GM12878 (cell line): Measurements from ENCODE around the gene CEP128. TPM values are rescaled to one million over a fixed set of nuclear protein-coding genes. Genes with fewer than 3 reads are reported as not detected.

Source experiments
- ATAC-seq: fragments of 200-7000 bp; cut with Tn5 transposase; 3 replicates; pipeline ENCODE4 v1.9.1; 2020; ENCODE audit warnings: mild to moderate bottlenecking, moderate library complexity
- BruUV-seq: library from RNA; stranded (reverse); fragments of 400-500 nt; replicated peaks from 2 replicates; lab custom pipeline; 2021; lab: Mats Ljungman, UMichigan
- CTCF ChIA-PET: fragments of 300-600 bp; sonication (Branson Sonifier 250); formaldehyde crosslinking; extraction: SDS; loops from one replicate; lab custom pipeline; 2021; ENCODE audit warnings: inconsistent platforms; lab: Yijun Ruan, JAX
- POLR2A ChIA-PET: fragments of 350-600 bp; formaldehyde crosslinking; extraction: SDS; loops from one replicate; lab custom pipeline; 2021; ENCODE audit warnings: inconsistent platforms; lab: Charles Lee
- RAD21 ChIA-PET: fragments of 300-600 bp; sonication (Branson Sonifier 250); formaldehyde crosslinking; loops from one replicate; lab custom pipeline; 2023; ENCODE audit warnings: antibody characterized with exemption; ENCODE audit not compliant: unreplicated experiment; lab: Charles Lee
- SMC1A ChIA-PET: fragments of 300-600 bp; sonication (Branson Sonifier 250); formaldehyde crosslinking; loops from one replicate; lab custom pipeline; 2023; ENCODE audit not compliant: unreplicated experiment, uncharacterized antibody; lab: Charles Lee
- DNase-seq: peaks from one replicate; pipeline ENCODE4 v3.0.0-alpha.2; 2011; ENCODE audit warnings: low read depth, low spot score
- FAIRE-seq: peaks from 3 replicates; lab custom pipeline; 2011; peaks lifted over from hg19 to GRCh38; lab: Jason Lieb, UNC
- H2AFZ ChIP-seq: 2 replicates; pipeline ENCODE4 v1.6.0; 2011; ENCODE audit warnings: low read depth, low read length, control low read depth; ENCODE audit not compliant: control insufficient read depth
- H3K27ac ChIP-seq: 2 replicates; pipeline ENCODE4 v1.5.1; 2011; ENCODE audit warnings: control low read depth; ENCODE audit not compliant: control insufficient read depth, insufficient read depth
- H3K27me3 ChIP-seq, 2 experiments: replicated peaks in 1 of 2; 2 replicates each; pipeline versions ENCODE4 v1.6.0 to v1.6.1; 2011; ENCODE audit warnings: low read length in 1 of 2; ENCODE audit not compliant: control insufficient read depth in 2 of 2, insufficient read depth in 2 of 2
- H3K36me3 ChIP-seq, 2 experiments: 2 replicates each; pipeline ENCODE4 v1.5.1; 2011; ENCODE audit warnings: low read length in 1 of 2; ENCODE audit not compliant: control insufficient read depth in 2 of 2, insufficient read depth in 2 of 2
- H3K4me1 ChIP-seq: 2 replicates; pipeline ENCODE4 v1.6.1; 2011; ENCODE audit warnings: mild to moderate bottlenecking, low read length, moderate library complexity, mixed read lengths; ENCODE audit not compliant: control insufficient read depth, insufficient read depth
- H3K4me2 ChIP-seq: 2 replicates; pipeline ENCODE4 v1.6.0; 2011; ENCODE audit warnings: control low read depth; ENCODE audit not compliant: control insufficient read depth, insufficient read depth
- H3K4me3 ChIP-seq: fragments of 200-600 bp; sonication (generic); 2 replicates; pipeline ENCODE4 v1.5.1; 2016
- H3K79me2 ChIP-seq: 2 replicates; pipeline ENCODE4 v1.6.0; 2011; ENCODE audit warnings: low read length; ENCODE audit not compliant: control insufficient read depth, insufficient read depth
- H3K9ac ChIP-seq: 2 replicates; pipeline ENCODE4 v1.8.0; 2011; ENCODE audit warnings: low read length, control low read depth, mixed read lengths; ENCODE audit not compliant: control insufficient read depth, insufficient read depth
- H3K9me3 ChIP-seq: replicated peaks from 3 replicates; pipeline ENCODE4 v1.5.1; 2011; ENCODE audit warnings: mild to moderate bottlenecking, low read length; ENCODE audit not compliant: control insufficient read depth, insufficient read depth
- H4K20me1 ChIP-seq: 2 replicates; pipeline ENCODE4 v1.6.0; 2011; ENCODE audit not compliant: control insufficient read depth, insufficient read depth
- EED ChIP-seq: sonication (generic); IDR thresholded peaks from 2 replicates; pipeline ENCODE4 v1.6.1; 2016; ENCODE audit warnings: antibody characterized with exemption, low read depth
- KAT2A ChIP-seq: conservative IDR thresholded peaks from 2 replicates; pipeline ENCODE4 v1.6.1; 2011; ENCODE audit warnings: low read depth, low read length; ENCODE audit not compliant: control insufficient read depth
- MEF2A ChIP-seq: IDR thresholded peaks from 2 replicates; pipeline ENCODE4 v1.6.1; 2011; ENCODE audit warnings: low read depth, mild to moderate bottlenecking, low read length, moderate library complexity; ENCODE audit not compliant: insufficient read depth
- MYC ChIP-seq: IDR thresholded peaks from 2 replicates; pipeline ENCODE4 v1.6.1; 2011; ENCODE audit warnings: mild to moderate bottlenecking, low read length, moderate library complexity, inconsistent platforms; ENCODE audit not compliant: insufficient read depth, insufficient replicate concordance, insufficient read length, severe bottlenecking
- NBN ChIP-seq: fragments of 450-650 bp; IDR thresholded peaks from 2 replicates; pipeline ENCODE4 v1.6.1; 2016
- NFYB ChIP-seq: IDR thresholded peaks from 2 replicates; pipeline ENCODE4 v1.6.1; 2011; ENCODE audit warnings: low read depth, mild to moderate bottlenecking, low read length, improper control_type of control experiment, moderate library complexity; ENCODE audit not compliant: insufficient read depth
- NR2F1 ChIP-seq: fragments of 450-650 bp; conservative IDR thresholded peaks from 2 replicates; pipeline ENCODE4 v1.6.1; 2017; ENCODE audit warnings: mild to moderate bottlenecking
- RB1 ChIP-seq: fragments of 450-650 bp; formaldehyde crosslinking; IDR thresholded peaks from 2 replicates; pipeline ENCODE4 v1.6.1; 2017; ENCODE audit warnings: mild to moderate bottlenecking, borderline replicate concordance
- SIX5 ChIP-seq: IDR thresholded peaks from 2 replicates; pipeline ENCODE4 v1.6.1; 2011; ENCODE audit warnings: mild to moderate bottlenecking, low read depth, low read length, moderate library complexity; ENCODE audit not compliant: severe bottlenecking
- SMAD1 ChIP-seq: fragments of 450-650 bp; IDR thresholded peaks from 2 replicates; pipeline ENCODE4 v1.6.1; 2018; ENCODE audit warnings: mild to moderate bottlenecking, low read depth; ENCODE audit not compliant: partially characterized antibody
- SMAD5 ChIP-seq: IDR thresholded peaks from 2 replicates; pipeline ENCODE4 v1.6.1; 2016; ENCODE audit warnings: antibody characterized with exemption, low read depth
- SP1 ChIP-seq: IDR thresholded peaks from one replicate; pipeline ENCODE4 v1.6.1; 2011; ENCODE audit warnings: low read depth, low read length
- SREBF2 ChIP-seq: IDR thresholded peaks from 2 replicates; pipeline ENCODE4 v1.6.1; 2012; ENCODE audit warnings: mild to moderate bottlenecking, low read length
- SUPT20H ChIP-seq: IDR thresholded peaks from 2 replicates; pipeline ENCODE4 v1.6.1; 2011; ENCODE audit warnings: low read depth, mild to moderate bottlenecking, low read length, moderate library complexity, borderline replicate concordance; ENCODE audit not compliant: control insufficient read depth
- TARDBP ChIP-seq: IDR thresholded peaks from 2 replicates; pipeline ENCODE4 v1.6.1; 2016; ENCODE audit warnings: borderline replicate concordance
- YY1 ChIP-seq: IDR thresholded peaks from 2 replicates; pipeline ENCODE4 v1.6.1; 2011; ENCODE audit warnings: low read depth, mild to moderate bottlenecking, low read length
- ZNF24 ChIP-seq: fragments of 450-650 bp; IDR thresholded peaks from 2 replicates; pipeline ENCODE4 v1.6.1; 2017; ENCODE audit warnings: antibody characterized with exemption, mild to moderate bottlenecking
- in situ Hi-C: fragments of 300-500 bp; cut with MboI; formaldehyde crosslinking; loops from 9 replicates; pipeline ENCODE4 v1.14.3; 2018; ENCODE audit warnings: mixed read lengths
- intact Hi-C: fragments of 100-400 bp; cut with micrococcal nuclease; formaldehyde crosslinking; loops from one replicate; pipeline ENCODE4 v1.14.2; 2022; ENCODE audit not compliant: unreplicated experiment
- polyA plus RNA-seq, 11 experiments: library from polyadenylated mRNA; depleted of rRNA in 4 of 11; unstranded in 6 of 11; stranded (reverse) in 5 of 11; fragments of >200 nt; fragmentation: Nextera tagmentation in 4 of 11; fragmentation: Illumina TruSeq in 1 of 11; extraction: Ambion mirVana in 4 of 11; extraction: Trizol in 1 of 11; gene quantifications; 1 replicate in 1 of 11; 2 replicates in 10 of 11; pipeline versions ENCODE4 v1.2.1 to v1.2.3, GENCODE V29; 2011 to 2016; ENCODE audit warnings: inconsistent platforms in 2 of 11, missing spikeins in 2 of 11, low read depth in 1 of 11
- total RNA-seq, 4 experiments: library from RNA; depleted of rRNA in 3 of 4; stranded (reverse); fragments of >200 nt in 3 of 4; fragmentation: Illumina TruSeq in 1 of 4; extraction: Trizol in 1 of 4; gene quantifications; 2 replicates each; pipeline versions ENCODE4 v1.2.1 to v1.2.3, GENCODE V29; 2013 to 2021
- TF ChIP-seq, protein P1 (sequence below): fragments of 150-350 bp; IDR thresholded peaks from 2 replicates; pipeline ENCODE4 v1.6.1; 2014; ENCODE audit warnings: mild to moderate bottlenecking, low read depth, low read length
- TF ChIP-seq, protein P2 (sequence below): IDR thresholded peaks from 2 replicates; pipeline ENCODE4 v1.6.1; 2011; ENCODE audit warnings: borderline replicate concordance, low read depth, mild to moderate bottlenecking, moderate library complexity, mixed read lengths, low read length; ENCODE audit not compliant: insufficient read depth; ENCODE audit errors: extremely low read length
- TF ChIP-seq, protein P3 (sequence below): fragments of 450-650 bp; formaldehyde crosslinking; IDR thresholded peaks from 2 replicates; pipeline ENCODE4 v1.4.0; 2022; ENCODE audit warnings: mild to moderate bottlenecking, moderate library complexity

The CEP128 gene
- total and polyA plus RNA-seq, 10 of the 15 experiments (the other 5 are each of a cell fraction or from before 2014, with no cell fraction given): 1.1 to 6.7 (median 3.4) TPM

DNA sequence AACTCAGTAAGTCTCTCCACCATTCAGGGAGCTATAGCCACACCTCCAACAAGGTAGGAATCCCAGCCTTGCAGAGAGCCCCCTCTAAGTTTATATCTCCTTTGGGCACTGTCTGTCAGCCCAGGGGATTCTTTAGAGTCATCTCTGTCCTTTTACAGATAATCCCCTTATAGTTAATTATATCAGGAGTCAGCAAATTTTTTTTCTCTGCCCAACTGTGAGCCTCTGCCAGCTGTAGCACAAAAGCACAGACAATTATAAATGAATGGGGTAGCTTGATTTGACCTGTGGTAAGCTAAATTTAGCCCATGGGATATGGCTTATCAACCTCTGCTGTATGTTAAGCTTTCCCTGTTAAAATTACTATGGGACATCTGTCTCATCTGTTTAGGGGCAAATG lies 8.3 kb downstream of the CEP128 start:
- Histone ChIP-seq H3K4me2 (no peak overlapping the region), H4K20me1 (no peaks in the 10 kb centered on the region), H3K36me3 (no peaks in the 10 kb centered on the region), H3K9me3 (peaks cover 5% of the 10 kb centered on the region; the same call in 2 of the 3 replicates), H3K9ac (no peak overlapping the region), H3K27me3 (no peaks in the 10 kb centered on the region), H2AFZ (no peak overlapping the region), H3K4me3 (no peak overlapping the region), H3K4me1 (peaks cover 29% of the 10 kb centered on the region)
- ATAC-seq (no peak), FAIRE-seq (no peak)
- ChIA-PET RAD21 (no interaction called here), SMC1A (interaction anchor here (0.6 to 3.8 kb wide), 3 partner anchors 9 to 31 kb away, joined by 3 to 30 read pairs (median 3); partner anchors contain the start of gene CEP128), CTCF (interaction anchor here (1.6 to 1.9 kb wide), 2 partner anchors 22 to 54 kb away, joined by 5 to 7 read pairs; partner anchors contain the start of gene TSHR), POLR2A (no interaction called here)
- intact Hi-C loops (no loop called here), in situ Hi-C loops (no loop called here)
- BruUV-seq: no TSS peak
- TF ChIP-seq NBN (no peak), YY1 (no peak), NR2F1 (no peak), MYC (no peak), SIX5 (no peak), SP1 (no peak), SMAD1 (no peak), RB1 (no peak), SREBF2 (no peak), TARDBP (no peak), SMAD5 (no peak), MEF2A (no peak), NFYB (no peak), EED (no peak), ZNF24 (no peak), SUPT20H (no peak), KAT2A (no peak)
- TF ChIP-seq, protein P1, sequence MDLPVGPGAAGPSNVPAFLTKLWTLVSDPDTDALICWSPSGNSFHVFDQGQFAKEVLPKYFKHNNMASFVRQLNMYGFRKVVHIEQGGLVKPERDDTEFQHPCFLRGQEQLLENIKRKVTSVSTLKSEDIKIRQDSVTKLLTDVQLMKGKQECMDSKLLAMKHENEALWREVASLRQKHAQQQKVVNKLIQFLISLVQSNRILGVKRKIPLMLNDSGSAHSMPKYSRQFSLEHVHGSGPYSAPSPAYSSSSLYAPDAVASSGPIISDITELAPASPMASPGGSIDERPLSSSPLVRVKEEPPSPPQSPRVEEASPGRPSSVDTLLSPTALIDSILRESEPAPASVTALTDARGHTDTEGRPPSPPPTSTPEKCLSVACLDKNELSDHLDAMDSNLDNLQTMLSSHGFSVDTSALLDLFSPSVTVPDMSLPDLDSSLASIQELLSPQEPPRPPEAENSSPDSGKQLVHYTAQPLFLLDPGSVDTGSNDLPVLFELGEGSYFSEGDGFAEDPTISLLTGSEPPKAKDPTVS: no peak
- TF ChIP-seq, protein P2, sequence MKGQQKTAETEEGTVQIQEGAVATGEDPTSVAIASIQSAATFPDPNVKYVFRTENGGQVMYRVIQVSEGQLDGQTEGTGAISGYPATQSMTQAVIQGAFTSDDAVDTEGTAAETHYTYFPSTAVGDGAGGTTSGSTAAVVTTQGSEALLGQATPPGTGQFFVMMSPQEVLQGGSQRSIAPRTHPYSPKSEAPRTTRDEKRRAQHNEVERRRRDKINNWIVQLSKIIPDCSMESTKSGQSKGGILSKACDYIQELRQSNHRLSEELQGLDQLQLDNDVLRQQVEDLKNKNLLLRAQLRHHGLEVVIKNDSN: no peak
- TF ChIP-seq, protein P3, sequence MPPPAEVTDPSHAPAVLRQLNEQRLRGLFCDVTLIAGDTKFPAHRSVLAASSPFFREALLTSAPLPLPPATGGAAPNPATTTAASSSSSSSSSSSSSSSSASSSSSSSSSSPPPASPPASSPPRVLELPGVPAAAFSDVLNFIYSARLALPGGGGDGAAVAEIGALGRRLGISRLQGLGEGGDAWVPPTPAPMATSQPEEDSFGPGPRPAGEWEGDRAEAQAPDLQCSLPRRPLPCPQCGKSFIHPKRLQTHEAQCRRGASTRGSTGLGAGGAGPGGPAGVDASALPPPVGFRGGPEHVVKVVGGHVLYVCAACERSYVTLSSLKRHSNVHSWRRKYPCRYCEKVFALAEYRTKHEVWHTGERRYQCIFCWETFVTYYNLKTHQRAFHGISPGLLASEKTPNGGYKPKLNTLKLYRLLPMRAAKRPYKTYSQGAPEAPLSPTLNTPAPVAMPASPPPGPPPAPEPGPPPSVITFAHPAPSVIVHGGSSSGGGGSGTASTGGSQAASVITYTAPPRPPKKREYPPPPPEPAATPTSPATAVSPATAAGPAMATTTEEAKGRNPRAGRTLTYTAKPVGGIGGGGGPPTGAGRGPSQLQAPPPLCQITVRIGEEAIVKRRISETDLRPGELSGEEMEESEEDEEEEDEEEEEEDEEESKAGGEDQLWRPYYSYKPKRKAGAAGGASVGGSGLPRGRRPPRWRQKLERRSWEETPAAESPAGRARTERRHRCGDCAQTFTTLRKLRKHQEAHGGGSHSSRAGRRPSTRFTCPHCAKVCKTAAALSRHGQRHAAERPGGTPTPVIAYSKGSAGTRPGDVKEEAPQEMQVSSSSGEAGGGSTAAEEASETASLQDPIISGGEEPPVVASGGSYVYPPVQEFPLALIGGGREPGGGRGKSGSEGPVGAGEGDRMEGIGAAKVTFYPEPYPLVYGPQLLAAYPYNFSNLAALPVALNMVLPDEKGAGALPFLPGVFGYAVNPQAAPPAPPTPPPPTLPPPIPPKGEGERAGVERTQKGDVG (CRISPR knock-in tag): no peak
- TF ChIP-seq, all 136 proteins: peak for 0
- DNase-seq: no peak
- H3K79me2 ChIP-seq: no peaks in the 10 kb centered on the region
- no peak overlapping the region for H3K27ac ChIP-seq
